ENCODE data around the gene CACNA1H.

Gene CACNA1H

GRCh38 chr16:1127971-1128715, 24.8 kb upstream of the CACNA1H start:
- no peaks in the 10 kb centered on the region for H3K9me3 Mint-ChIP-seq
- ATAC-seq (replicated peaks), result no peak
- no peaks in the 10 kb centered on the region for H3K4me1 Mint-ChIP-seq
- peaks cover 6 to 16% of the 10 kb centered on the region in 2 donors for H3K27me3 Mint-ChIP-seq
- H3K27ac Mint-ChIP-seq, result no peak overlapping the region
- H3K4me3 Mint-ChIP-seq, result no peak overlapping the region
- no peaks in the 10 kb centered on the region for H3K36me3 Mint-ChIP-seq
- DNase-seq, result no peak

DNA sequence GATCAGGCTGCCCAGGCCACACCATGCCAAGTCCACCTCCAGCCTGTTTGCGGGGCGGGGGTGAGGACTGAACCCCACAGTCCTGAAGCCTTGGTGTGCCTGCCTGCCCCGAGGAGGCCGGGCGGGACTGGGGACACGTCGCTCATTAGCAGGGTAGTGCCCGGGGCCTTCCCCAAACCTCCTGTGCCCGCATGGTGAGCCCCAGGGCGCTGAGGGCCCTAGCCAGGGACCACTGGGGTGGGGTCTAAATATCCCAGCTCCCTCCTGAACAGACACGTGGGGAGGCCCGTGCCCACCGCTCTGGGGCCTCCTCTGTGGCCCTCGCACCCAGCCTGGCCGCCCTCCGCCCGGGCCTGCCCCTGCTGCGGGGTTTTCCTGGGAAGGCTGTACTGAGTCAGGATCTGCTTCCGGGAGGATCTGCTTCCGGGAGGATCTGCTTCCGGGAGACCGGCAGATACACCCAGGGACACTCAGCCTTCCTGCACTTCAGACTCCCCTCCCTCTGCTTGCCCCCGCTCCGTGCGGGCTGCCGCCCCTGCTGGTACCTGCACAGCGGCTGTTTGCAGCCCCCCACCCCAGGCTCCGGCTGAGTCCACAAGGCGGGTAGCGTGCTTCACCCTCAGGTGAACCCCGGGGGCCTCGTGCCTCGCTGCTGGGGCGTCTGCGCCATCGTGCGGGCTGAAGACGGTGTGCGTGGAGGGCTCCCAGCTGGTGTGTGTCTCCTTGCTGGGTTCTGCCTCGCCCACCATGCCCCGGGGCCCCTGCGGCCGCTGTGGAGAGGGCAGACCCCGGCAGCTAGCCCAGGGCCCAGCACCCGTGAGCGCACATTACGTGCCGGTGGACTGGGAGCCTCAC, 23.6 kb upstream of the CACNA1H start:
- H3K36me3 Mint-ChIP-seq, result no peaks in the 10 kb centered on the region
- no peak for DNase-seq
- no peak for ATAC-seq (replicated peaks)
- H3K27me3 Mint-ChIP-seq, result peaks cover 6 to 16% of the 10 kb centered on the region in 2 donors
- H3K27ac Mint-ChIP-seq, result no peak overlapping the region
- H3K4me3 Mint-ChIP-seq, result no peak overlapping the region
- no peaks in the 10 kb centered on the region for H3K9me3 Mint-ChIP-seq
- no peaks in the 10 kb centered on the region for H3K4me1 Mint-ChIP-seq

- Mint-ChIP-seq H3K27me3 (peaks cover 6 to 16% of the 10 kb centered on the region in 2 donors), H3K36me3 (no peaks in the 10 kb centered on the region), H3K9me3 (no peaks in the 10 kb centered on the region), H3K27ac (no peak overlapping the region), H3K4me3 (no peak overlapping the region), H3K4me1 (no peaks in the 10 kb centered on the region)
- DNase-seq, result no peak
- no peak for ATAC-seq (replicated peaks)
Observed at GRCh38 chr16:1130382-1130781, 22.5 kb upstream of the CACNA1H start.

DNA sequence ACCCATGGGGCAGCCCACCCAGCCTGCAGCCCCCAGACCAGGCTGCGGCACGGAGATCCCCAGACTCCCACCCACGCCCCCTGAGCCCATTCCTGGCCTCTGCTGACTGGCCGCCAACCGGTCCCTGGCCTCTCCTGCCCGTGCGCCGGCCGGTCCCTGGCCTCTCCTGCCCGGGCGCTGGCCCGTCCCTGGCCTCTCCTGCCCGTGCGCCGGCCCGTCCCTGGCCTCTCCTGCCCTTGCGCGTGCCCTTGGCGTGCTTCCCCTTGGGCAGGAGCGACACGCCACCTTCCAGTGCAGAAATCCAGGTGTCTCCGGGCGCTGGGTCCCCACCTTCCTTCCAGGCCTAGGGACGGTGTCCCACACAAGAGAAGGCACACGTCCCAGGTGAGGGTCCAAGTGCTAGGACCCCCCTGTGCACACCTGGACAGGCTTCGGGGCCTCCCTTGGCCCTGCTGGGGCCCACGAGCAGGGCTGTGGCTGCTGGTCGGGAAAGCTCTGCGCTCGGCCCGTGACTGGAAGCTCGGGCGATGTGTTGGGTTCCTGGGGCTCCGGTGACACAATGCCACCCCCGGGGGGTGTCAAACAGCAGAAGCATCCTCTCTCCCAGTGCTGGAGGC, 21.4 kb upstream of the CACNA1H start:
- no peak for ATAC-seq (replicated peaks)
- H3K4me3 Mint-ChIP-seq, result no peak overlapping the region
- no peaks in the 10 kb centered on the region for H3K36me3 Mint-ChIP-seq
- peaks cover 0 to 2% of the 10 kb centered on the region in 2 donors for H3K9me3 Mint-ChIP-seq
- DNase-seq, result no peak
- peaks cover 8 to 10% of the 10 kb centered on the region in 2 donors for H3K27me3 Mint-ChIP-seq
- no peak overlapping the region for H3K27ac Mint-ChIP-seq
- no peaks in the 10 kb centered on the region for H3K4me1 Mint-ChIP-seq

DNA sequence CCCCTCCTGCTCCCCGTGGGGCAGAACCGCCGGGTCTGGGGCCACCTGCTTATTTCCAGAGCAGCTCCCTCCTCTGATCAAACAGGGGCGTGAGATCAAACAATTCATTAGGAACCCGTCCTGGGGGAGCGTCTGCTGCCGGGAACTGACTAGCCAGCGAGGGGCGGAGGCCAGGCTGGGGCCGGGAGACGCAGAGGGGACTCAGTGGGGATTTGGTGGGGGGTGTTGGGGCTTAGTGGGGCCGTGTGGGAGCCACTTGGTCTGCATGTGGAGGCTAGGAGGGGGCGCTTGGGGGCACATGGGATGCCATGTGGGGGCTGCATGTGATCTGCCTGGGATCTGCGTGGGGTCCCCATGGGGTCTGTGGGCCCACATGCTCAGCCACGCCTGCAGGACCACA, 20.5 kb upstream of the CACNA1H start:
- H3K36me3 Mint-ChIP-seq, result no peaks in the 10 kb centered on the region
- no peaks in the 10 kb centered on the region for H3K4me1 Mint-ChIP-seq
- no peak overlapping the region for H3K27ac Mint-ChIP-seq
- no peak for ATAC-seq (replicated peaks)
- peaks cover 9 to 10% of the 10 kb centered on the region in 2 donors for H3K27me3 Mint-ChIP-seq
- DNase-seq, result no peak
- peaks cover 0 to 2% of the 10 kb centered on the region in 2 donors for H3K9me3 Mint-ChIP-seq
- no peak overlapping the region for H3K4me3 Mint-ChIP-seq

- Mint-ChIP-seq H3K36me3 (no peaks in the 10 kb centered on the region), H3K4me3 (no peak overlapping the region), H3K27ac (no peak overlapping the region), H3K9me3 (peaks cover 0 to 2% of the 10 kb centered on the region in 2 donors), H3K27me3 (peaks cover 9 to 10% of the 10 kb centered on the region in 2 donors), H3K4me1 (no peaks in the 10 kb centered on the region)
- ATAC-seq (replicated peaks) (no peak), DNase-seq (no peak)
Observed at GRCh38 chr16:1133271-1133670, 19.6 kb upstream of the CACNA1H start.

- no peaks in the 10 kb centered on the region for H3K4me1 Mint-ChIP-seq
- ATAC-seq (replicated peaks) (peak in 1 of 2 donors; percentile 21), DNase-seq (no peak)
- no peak overlapping the region for H3K27ac Mint-ChIP-seq
- no peak overlapping the region for H3K4me3 Mint-ChIP-seq
- peaks cover 0 to 4% of the 10 kb centered on the region in 2 donors for H3K9me3 Mint-ChIP-seq
- no peaks in the 10 kb centered on the region for H3K36me3 Mint-ChIP-seq
- H3K27me3 Mint-ChIP-seq, result peaks cover 9 to 10% of the 10 kb centered on the region in 2 donors
Observed at GRCh38 chr16:1133810-1134520, 18.9 kb upstream of the CACNA1H start.

- peaks cover 10% of the 10 kb centered on the region in 2 donors for H3K27me3 Mint-ChIP-seq
- no peak overlapping the region for H3K4me3 Mint-ChIP-seq
Observed at GRCh38 chr16:1134776-1135458, 18.0 kb upstream of the CACNA1H start.

GRCh38 chr16:1135459-1135825, 17.5 kb upstream of the CACNA1H start:
- H3K27ac Mint-ChIP-seq, result no peak overlapping the region
- H3K9me3 Mint-ChIP-seq, result peaks cover 0 to 4% of the 10 kb centered on the region in 2 donors
- peaks cover 15 to 16% of the 10 kb centered on the region in 2 donors for H3K27me3 Mint-ChIP-seq
- no peak for ATAC-seq (replicated peaks)
- H3K4me3 Mint-ChIP-seq, result no peak overlapping the region
- no peaks in the 10 kb centered on the region for H3K36me3 Mint-ChIP-seq
- H3K4me1 Mint-ChIP-seq, result no peaks in the 10 kb centered on the region
- DNase-seq, result no peak

More at GRCh38 chr16:1134776-1135458, 18.0 kb upstream of the CACNA1H start:
- DNase-seq, result no peak
- no peak for ATAC-seq (replicated peaks)
- Mint-ChIP-seq H3K4me1 (no peaks in the 10 kb centered on the region), H3K36me3 (no peaks in the 10 kb centered on the region), H3K27ac (no peak overlapping the region), H3K9me3 (peaks cover 0 to 4% of the 10 kb centered on the region in 2 donors)

GRCh38 chr16:1137604-1138003, 15.3 kb upstream of the CACNA1H start:
- Mint-ChIP-seq H3K4me3 (no peak overlapping the region), H3K4me1 (no peaks in the 10 kb centered on the region), H3K36me3 (no peaks in the 10 kb centered on the region), H3K9me3 (peaks cover 0 to 4% of the 10 kb centered on the region in 2 donors), H3K27me3 (peaks cover 18 to 19% of the 10 kb centered on the region in 2 donors), H3K27ac (no peak overlapping the region)
- ATAC-seq (replicated peaks), result no peak
- no peak for DNase-seq

- Mint-ChIP-seq H3K27ac (peak overlapping the region; percentile 52), H3K9me3 (peaks cover 0 to 4% of the 10 kb centered on the region in 2 donors), H3K4me3 (no peak overlapping the region), H3K36me3 (no peaks in the 10 kb centered on the region), H3K27me3 (peaks cover 23 to 24% of the 10 kb centered on the region in 2 donors), H3K4me1 (no peaks in the 10 kb centered on the region)
- DNase-seq, result no peak
- no peak for ATAC-seq (replicated peaks)
Observed at GRCh38 chr16:1140582-1141162, 12.2 kb upstream of the CACNA1H start.

DNA sequence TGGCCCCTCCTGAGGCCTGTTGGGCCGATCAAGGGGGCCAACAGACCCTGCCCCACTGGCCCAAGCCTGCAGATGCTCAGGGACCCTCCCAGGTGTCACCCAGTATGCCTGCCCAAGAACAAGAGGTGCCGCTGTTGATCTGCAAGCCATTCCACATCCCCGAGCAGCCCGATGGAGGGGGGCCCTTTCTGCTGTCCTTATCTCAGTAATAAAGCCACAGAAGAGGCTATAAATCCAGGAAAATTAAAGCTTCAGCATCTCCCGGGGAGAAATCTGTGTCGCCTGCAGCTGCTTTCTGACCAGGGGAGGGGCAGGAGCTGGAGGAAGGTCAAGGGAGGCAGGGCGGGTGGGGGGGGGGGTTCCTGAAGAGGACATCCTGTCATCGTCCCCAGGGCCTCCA, 11.7 kb upstream of the CACNA1H start:
- H3K36me3 Mint-ChIP-seq, result no peaks in the 10 kb centered on the region
- H3K4me3 Mint-ChIP-seq, result no peak overlapping the region
- DNase-seq (no peak), ATAC-seq (replicated peaks) (no peak)
- H3K27ac Mint-ChIP-seq, result no peak overlapping the region
- H3K27me3 Mint-ChIP-seq, result peaks cover 23 to 24% of the 10 kb centered on the region in 2 donors
- no peaks in the 10 kb centered on the region for H3K4me1 Mint-ChIP-seq
- peaks cover 0 to 4% of the 10 kb centered on the region in 2 donors for H3K9me3 Mint-ChIP-seq

GRCh38 chr16:1141716-1142115, 11.2 kb upstream of the CACNA1H start:
- Mint-ChIP-seq H3K36me3 (no peaks in the 10 kb centered on the region), H3K27me3 (peaks cover 20 to 28% of the 10 kb centered on the region in 2 donors), H3K9me3 (peaks cover 0 to 4% of the 10 kb centered on the region in 2 donors), H3K27ac (no peak overlapping the region), H3K4me3 (no peak overlapping the region), H3K4me1 (no peaks in the 10 kb centered on the region)
- no peak for DNase-seq
- no peak for ATAC-seq (replicated peaks)

Measured in stimulated activated naive B cell treated with anti-CD40 and anti-IgM and Interleukin-4, amounts not matched to agents 10 μg/mL and 1 μg/mL and 100 μg/mL, for 72 hours (primary cell).